Dermis microvascular lymphatic vessel endothelial cell (primary cell): Measurements from ENCODE around the gene ABCB8. TPM values are rescaled to one million over a fixed set of nuclear protein-coding genes. Genes with fewer than 3 reads are reported as not detected.
A peak's percentile ranks its signal among the peaks of the same experiment; 100 is the strongest.
"Not testable (repeated sequence)": the region's sequence is repeated elsewhere in the genome, so short reads cannot be mapped to it uniquely, and the experiment has no call there.

Source experiments
- DNase-seq, 2 donors: peaks; one replicate each; pipeline versions ENCODE4 v3.0.0 to v3.0.0-alpha.2; 2010; ENCODE audit warnings: low read depth in 2 of 2
- total RNA-seq: library from RNA; depleted of rRNA; stranded (reverse); fragments of >200 nt; gene quantifications from 2 replicates; pipeline ENCODE4 v1.2.1, GENCODE V29; 2014

Gene ABCB8
- total RNA-seq, 1 donor from 2014 or later = 13.9 TPM

DNA sequence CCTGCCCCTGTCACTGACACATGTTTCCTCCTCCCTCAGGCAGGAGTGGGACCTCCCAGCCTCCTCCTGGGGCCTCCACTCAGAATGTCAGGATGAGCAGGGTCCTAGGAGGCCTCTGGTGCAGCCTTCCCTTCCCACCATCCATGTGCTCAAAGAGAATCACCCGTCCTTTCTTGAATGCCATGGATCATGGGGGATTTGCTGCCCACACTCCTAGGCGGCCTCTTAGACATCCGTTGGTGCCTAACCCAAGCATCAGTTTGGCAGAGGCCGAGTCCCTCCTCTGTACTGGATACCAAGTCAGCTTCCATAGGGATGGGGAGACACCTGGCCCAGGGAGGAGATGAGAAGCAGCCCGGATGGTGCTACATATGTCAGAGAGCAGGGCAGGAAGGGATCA, 30.4 kb upstream of the ABCB8 start:
- no peak for DNase-seq

DNA sequence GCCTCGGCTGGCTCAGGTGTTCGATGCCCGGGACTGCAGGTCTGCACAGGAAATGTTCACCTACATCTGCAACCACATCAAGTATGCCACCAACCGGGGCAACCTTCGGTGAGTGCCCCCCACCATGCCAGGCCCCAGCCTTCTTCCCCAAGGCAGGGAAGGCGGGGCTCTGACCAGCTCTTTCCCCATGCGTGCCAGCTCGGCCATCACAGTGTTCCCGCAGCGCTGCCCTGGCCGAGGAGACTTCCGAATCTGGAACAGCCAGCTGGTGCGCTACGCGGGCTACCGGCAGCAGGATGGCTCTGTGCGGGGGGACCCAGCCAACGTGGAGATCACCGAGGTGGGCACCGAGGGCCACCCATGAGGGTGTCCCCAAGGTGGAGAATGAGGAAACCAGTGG, 29.9 kb upstream of the ABCB8 start:
- DNase-seq = no peak

DNA sequence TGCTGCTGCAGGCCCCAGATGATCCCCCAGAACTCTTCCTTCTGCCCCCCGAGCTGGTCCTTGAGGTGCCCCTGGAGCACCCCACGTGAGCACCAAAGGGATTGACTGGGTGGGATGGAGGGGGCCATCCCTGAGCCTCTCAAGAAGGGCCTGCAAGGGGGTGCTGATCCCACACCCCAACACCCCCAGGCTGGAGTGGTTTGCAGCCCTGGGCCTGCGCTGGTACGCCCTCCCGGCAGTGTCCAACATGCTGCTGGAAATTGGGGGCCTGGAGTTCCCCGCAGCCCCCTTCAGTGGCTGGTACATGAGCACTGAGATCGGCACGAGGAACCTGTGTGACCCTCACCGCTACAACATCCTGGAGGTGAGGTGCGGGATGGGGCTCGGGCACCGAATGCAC, 29.2 kb upstream of the ABCB8 start:
- DNase-seq = no peak

DNA sequence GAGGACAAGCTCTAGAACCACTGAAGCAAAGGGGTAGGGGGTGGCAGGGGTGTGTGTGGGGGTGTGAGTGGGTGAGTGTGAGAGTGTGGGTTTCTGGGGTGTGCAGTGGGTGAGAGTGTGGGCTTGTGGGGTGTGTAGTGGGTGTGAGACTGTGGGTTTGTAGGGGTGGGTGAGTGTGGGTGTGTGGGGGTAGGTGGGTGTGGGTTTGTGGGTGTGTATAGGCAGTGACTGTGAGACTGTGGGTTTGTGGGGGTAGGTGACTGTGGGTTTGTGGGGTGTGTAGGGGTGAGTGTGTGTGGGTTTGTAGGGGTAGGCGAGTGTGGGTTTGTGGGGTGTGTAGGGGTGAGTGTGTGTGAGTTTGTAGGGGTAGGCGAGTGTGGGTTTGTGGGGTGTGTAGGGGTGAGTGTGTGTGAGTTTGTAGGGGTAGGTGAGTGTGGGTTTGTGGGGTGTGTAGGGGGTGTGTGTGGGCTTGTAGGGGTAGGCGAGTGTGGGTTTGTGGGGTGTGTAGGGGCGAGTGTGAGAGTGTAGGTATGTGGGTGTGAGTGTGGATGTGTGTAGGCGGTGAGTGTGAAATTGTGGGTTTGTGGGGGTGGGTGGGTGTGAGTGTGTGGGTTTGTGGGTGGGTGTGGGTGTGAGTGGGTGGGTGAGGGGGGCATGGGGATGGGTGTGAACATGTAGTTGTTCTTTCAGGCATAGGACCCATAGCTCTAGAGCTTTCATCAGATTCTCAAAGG, 28.6 kb upstream of the ABCB8 start:
- DNase-seq = no peak

DNA sequence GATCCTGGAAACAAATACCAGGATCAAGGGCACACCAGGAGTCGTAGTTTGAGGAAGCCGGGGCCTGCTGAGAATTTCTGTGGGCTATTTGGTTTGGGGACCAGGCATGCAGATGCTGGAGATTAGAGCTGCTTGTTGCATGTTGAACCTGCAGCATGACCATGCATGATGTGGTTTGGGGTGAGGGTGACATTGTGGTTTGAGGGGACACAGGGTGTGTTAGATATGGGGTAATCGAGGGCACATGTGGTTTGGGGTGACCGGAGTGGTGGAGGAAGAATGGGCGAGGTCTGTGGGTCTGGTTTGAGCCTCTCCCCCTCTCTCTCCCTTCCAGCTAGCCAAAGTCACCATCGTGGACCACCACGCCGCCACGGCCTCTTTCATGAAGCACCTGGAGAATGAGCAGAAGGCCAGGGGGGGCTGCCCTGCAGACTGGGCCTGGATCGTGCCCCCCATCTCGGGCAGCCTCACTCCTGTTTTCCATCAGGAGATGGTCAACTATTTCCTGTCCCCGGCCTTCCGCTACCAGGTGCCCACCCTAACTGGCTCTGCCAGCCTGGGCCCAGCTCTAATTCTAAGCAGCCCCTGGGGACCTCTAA, 27.3 kb upstream of the ABCB8 start:
- DNase-seq = no peak

DNA sequence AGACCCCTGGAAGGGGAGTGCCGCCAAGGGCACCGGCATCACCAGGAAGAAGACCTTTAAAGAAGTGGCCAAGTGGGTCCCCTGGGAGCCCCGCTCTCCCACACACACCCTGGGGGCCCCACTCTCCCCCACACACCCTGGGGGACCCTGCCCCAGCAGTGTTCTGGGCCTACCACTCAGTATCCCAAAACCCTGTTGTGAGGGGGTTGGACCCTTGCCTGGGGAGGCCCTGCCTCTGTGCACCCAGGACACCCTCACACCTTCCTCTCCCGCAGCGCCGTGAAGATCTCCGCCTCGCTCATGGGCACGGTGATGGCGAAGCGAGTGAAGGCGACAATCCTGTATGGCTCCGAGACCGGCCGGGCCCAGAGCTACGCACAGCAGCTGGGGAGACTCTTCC, 26.7 kb upstream of the ABCB8 start:
- no peak for DNase-seq

DNA sequence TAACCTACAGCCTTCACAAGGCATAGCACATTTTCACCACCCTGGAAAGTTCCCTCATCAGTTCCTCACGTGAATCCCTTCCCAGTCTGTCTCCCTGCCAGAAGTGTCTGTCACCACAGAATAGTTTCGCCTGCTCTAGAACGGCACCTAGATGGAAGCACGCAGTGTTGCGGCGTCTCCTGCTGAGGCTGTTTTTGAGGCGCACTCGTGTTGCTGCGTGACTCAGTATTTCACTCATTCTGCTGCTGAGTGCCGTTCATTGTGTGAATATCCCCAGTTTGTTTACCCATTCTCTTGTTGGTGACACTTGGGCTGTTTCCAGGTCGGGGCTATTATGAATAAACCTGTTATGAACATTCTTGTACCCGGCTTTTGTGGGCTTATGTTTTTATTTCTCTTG, 24.7 kb upstream of the ABCB8 start:
- peak; percentile 85 to 99 for DNase-seq

DNA sequence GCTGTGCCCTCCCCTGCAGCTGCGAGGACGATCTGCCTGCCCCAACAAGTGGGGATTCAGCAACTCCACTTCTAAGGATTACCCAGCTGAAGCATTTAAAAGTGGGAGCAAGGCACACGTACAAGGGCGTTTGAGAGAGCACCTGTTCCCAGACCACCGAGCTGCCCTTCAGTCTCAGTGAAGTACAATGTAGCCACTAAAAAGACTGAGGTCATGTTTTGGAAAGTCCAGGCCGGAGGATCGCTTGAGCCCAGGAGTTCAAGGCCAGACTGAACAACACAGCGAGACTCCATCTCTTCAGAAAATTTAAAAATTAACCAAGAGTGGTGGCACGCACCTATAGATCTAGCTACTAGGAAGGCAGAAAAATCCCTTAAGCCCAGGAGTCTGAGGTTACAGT, 22.7 kb upstream of the ABCB8 start:
- no peak for DNase-seq

DNA sequence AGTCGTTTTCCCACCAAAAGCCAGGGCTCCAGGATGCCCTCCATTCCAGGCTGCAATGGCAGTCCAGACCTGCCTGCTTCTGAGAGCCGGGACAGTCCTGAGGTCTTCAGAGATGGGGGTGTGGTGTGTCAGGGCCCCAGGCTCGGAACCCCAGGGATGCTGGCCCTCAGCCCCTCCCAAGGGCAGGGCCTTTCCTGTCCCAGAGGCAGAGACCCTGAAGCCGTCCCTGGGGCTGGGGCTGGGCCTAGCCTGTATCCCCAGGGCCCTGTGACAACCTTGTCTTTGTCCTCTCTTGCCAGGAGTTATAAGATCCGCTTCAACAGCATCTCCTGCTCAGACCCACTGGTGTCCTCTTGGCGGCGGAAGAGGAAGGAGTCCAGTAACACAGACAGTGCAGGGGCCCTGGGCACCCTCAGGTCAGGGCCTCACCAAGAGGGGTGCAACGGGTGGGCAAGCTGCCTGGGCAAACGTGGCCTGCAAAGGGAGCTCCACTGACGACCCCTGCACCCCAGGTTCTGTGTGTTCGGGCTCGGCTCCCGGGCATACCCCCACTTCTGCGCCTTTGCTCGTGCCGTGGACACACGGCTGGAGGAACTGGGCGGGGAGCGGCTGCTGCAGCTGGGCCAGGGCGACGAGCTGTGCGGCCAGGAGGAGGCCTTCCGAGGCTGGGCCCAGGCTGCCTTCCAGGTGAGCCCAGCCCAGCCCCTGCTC, 21.5 kb upstream of the ABCB8 start:
- DNase-seq = no peak

DNA sequence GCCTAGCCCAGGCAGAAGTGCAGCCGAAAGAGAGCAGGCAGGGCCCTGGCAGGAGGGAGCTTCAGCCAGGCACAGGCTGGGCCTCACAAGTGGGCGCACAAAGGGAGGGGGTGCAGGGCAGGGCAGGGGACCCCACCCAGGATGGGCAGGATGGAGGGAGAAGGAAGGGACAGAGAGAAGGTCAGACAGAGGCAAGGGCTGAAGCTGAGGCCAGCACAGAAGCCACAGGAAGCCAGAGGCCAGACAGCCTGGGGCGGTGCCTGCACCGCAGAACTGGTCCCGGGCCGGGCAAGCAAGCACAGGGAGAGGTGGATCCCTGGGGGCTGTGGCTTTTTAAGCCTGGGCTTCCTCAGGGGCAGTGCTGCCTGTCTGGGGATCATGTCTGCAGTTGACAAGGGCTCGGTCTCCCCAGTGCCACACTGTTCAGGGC, 20.8 kb upstream of the ABCB8 start:
- peak in 1 of 2 donors; percentile 49 for DNase-seq

DNA sequence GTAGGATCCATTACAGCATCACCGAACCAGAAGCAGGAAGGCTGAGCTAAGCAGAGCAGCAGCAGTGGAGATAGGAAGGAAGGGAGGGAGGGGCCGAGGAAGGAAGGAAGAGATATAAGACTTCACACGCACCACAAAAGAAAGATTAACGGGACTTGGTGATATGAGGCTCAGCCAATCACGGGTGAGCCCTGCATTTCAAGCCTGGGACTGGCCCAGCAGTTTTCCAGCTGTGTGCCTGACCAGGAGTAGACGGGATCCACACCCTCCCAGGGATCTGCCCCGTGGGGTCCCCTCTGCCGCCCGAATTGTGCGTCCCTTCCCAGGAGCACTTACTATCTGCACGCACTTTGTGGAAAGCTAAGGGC, 20.1 kb upstream of the ABCB8 start:
- DNase-seq = peak; percentile 67 to 87

DNA sequence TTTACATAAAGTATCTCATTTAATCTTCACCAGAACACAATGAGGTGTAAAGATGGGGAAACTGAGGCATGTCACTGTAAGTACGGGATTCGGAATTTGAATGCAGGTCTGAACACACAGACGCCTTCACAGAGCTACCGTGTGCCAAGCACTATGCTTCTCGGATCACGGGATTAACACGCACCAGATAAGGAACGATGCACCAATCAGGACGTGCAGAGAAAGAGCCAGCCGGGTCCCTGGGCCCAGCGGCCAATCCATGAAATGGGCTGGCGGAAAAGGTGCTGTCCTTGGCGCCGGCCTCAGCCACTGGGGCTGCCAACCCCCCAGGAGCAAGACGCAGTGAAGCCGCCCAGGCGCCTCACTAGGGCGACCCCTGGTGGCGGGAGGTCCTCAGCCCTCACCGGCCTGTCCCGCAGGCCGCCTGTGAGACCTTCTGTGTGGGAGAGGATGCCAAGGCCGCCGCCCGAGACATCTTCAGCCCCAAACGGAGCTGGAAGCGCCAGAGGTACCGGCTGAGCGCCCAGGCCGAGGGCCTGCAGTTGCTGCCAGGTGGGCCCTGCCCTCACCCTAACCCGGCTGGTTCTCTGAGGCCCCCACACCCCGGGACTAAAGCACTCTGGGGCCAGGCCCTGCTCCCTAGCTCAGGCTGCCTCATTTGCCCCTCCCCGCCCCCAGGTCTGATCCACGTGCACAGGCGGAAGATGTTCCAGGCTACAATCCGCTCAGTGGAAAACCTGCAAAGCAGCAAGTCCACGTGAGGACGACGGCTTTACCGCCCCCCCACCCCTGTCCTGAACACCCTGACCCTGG, 19.5 kb upstream of the ABCB8 start:
- peak in 1 of 2 donors; percentile 60 for DNase-seq

DNA sequence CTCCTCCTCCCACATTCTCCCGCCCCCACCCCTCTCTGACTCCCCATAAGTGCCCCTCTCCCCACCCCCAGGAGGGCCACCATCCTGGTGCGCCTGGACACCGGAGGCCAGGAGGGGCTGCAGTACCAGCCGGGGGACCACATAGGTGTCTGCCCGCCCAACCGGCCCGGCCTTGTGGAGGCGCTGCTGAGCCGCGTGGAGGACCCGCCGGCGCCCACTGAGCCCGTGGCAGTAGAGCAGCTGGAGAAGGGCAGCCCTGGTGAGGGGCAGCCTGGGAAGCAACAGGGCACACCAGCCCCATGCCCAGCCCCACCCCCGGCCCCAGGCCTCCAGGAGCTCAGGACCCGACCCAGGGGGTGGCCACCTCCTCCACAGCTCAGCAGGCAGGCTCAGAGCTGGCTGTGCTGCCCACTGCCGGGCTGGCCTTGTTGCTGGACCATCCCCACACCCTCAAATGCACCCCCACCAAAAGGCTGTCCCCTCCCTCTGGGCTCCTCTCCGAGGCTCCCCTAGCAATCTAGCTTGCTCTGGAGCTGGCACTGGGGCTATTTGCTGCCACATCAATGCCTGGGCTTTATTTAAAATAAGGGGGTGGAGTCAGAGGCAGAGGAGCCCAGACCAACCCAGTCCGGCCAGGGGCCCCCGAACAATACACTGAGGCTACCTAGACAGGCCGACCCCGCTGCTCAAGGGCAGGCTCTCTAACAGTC, 18.8 kb upstream of the ABCB8 start:
- no peak for DNase-seq

DNA sequence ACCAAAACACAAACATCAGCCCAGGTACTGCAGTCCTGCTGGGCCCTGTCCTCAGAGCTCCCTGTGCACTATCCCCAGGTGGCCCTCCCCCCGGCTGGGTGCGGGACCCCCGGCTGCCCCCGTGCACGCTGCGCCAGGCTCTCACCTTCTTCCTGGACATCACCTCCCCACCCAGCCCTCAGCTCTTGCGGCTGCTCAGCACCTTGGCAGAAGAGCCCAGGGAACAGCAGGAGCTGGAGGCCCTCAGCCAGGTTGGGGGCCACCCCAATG, 18.3 kb upstream of the ABCB8 start:
- DNase-seq = no peak

DNA sequence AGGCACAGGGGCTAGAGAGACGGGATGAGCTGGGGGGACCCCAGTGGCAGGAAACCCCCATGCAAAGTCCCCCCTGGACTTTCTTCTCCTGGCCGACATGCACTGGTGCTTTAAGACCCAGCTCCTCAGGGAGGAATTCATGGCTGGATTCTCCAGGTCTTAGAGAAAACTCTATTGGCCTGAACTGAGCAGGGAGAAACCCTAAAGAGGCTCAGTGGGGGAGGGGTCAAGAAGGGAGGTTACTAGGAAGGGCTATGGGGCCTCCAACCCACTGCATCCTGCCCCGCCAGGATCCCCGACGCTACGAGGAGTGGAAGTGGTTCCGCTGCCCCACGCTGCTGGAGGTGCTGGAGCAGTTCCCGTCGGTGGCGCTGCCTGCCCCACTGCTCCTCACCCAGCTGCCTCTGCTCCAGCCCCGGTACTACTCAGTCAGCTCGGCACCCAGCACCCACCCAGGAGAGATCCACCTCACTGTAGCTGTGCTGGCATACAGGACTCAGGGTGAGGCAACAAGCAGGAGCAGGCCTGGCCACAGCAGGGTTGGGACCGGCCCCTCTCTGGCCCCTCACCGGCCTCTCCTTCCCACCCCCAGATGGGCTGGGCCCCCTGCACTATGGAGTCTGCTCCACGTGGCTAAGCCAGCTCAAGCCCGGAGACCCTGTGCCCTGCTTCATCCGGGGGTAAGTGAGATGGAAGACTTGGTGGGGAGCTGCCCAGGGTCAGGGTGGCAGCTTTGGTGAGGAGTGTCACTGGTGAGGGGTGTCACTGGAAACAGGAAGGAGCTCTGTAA, 17.7 kb upstream of the ABCB8 start:
- DNase-seq = no peak

DNA sequence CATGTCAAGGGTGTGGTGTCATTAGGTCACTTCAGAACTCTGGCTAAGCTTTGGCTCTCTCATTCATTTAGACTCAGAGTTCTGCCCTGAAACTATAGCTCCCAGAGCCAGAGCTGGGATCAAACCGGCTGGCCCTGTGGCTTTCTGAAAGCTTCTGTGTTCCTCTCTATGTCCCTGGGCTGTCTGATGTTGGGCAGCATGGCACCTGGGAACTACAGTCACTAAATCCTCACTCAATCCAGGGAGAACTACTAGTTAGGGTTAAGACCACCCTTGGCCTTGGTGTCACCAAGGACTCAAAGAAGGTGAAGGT, 17.2 kb upstream of the ABCB8 start:
- DNase-seq = no peak

DNA sequence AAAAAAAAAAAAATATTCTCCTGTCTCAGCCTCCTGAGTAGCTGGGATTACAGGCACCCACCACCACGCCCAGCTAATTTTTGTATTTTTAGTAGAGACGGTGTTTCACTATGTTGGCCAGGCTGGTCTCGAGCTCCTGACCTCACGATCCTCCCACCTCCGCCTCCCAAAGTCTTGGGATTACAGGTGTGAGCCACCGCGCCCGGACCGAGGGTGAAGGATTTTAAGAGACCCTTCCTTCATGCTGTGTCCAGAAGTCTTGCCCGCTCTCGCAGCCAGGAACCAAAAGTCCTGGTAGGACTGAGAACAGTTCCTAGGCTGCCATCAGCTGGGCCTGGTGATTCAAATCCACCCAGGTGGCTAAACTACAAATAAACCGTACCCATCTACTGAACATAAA, 16.6 kb upstream of the ABCB8 start:
- not testable (repeated sequence) for DNase-seq

DNA sequence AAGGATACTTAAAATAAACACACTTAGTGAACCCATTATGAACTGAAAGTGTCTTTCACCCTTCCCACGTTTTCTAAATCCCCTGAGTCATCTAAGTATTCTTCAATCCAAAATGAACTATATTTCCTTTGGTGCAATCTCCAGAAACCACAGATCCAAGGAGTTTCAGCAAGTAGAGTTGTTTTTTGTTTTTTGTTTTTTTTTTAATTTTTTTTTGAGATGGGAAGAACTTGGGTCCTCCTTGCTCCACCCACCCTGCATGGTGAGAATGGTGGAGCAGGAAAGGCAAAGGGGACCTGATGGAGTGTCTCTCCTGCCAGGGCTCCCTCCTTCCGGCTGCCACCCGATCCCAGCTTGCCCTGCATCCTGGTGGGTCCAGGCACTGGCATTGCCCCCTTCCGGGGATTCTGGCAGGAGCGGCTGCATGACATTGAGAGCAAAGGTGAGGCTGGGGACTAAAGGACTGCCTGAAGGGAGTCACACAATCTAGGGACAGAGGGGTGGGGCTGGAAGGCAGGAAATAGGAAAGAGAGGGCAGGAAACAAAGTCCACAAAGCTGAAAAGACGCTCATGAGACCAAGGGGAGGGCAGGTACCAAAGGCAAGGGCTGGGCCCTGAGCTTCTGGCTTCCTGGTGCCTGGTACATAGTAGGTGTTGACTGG, 16.1 kb upstream of the ABCB8 start:
- DNase-seq = no peak

DNA sequence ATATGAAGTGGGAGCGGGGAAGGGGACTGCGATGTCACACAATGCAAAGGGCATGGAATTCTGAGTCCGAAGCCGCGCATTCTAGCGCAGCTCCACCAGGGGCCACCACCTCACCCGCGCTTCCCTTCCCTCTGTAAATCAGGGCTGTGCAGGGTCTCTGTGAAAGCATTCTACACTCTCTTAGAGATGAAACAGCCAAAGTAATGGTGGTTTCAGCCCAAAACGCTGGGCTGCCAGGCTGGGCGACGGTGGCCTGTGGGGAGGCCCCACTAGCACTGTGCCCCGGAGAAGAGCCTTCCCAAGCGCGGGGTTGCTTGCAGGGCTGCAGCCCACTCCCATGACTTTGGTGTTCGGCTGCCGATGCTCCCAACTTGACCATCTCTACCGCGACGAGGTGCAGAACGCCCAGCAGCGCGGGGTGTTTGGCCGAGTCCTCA, 15.3 kb upstream of the ABCB8 start:
- DNase-seq = no peak

DNA sequence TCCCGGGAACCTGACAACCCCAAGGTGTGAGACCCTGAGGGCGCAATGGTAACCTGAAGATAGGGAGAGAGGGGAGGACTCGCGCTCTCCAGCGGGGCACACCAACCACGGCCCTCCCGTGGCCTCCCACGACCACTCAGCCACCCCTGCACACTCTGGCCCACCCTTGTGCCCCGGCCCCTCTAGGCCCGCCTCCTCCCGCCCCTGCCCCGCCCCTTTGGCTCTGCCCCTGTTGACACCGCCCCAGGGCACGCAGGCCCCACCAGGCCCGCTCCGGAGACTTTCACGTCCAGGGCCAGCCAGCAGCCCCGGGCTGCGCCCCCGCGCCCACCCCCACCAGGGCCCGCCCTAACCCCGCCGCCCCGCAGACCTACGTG, 14.9 kb upstream of the ABCB8 start:
- DNase-seq = no peak
